Progenitor cell of endocrine pancreas (in vitro differentiated cells): ENCODE measurements around the gene ABCG1. TPM values are rescaled to one million over a fixed set of nuclear protein-coding genes. Genes with fewer than 3 reads are reported as not detected.

Experiments
- DNase-seq: peaks from one replicate; pipeline ENCODE4 v3.0.0; 2021; ENCODE audit warnings: low spot score; ENCODE audit not compliant: unreplicated experiment
- H3K27ac Mint-ChIP-seq: 2 replicates; pipeline ENCODE4 v1.8.0; 2021; ENCODE audit warnings: mild to moderate bottlenecking, moderate library complexity, mixed read lengths
- H3K27me3 Mint-ChIP-seq: 2 replicates; pipeline ENCODE4 v1.8.0; 2021; ENCODE audit warnings: mixed read lengths
- H3K36me3 Mint-ChIP-seq: 2 replicates; pipeline ENCODE4 v1.8.0; 2022; ENCODE audit warnings: mixed read lengths; ENCODE audit not compliant: insufficient read depth
- H3K4me1 Mint-ChIP-seq: 2 replicates; pipeline ENCODE4 v1.8.0; 2021; ENCODE audit warnings: low read depth, mixed read lengths
- H3K4me3 Mint-ChIP-seq: 2 replicates; pipeline ENCODE4 v1.8.0; 2021; ENCODE audit warnings: low read depth, mild to moderate bottlenecking, moderate library complexity, mixed read lengths
- H3K9me3 Mint-ChIP-seq: 2 replicates; pipeline ENCODE4 v1.8.0; 2021; ENCODE audit warnings: low read depth, mixed read lengths
- total RNA-seq: library from RNA; stranded (reverse); gene quantifications from 2 replicates; pipeline ENCODE4 v1.2.1, GENCODE V29; 2021
- TF ChIP-seq, protein P1 (sequence below): fragments of 200-600 bp; sonication (generic); IDR thresholded peaks from one replicate; pipeline ENCODE4 v1.5.0; 2021; ENCODE audit warnings: antibody characterized with exemption, mild to moderate bottlenecking; ENCODE audit not compliant: unreplicated experiment

The ABCG1 gene
- total RNA-seq, 1 donor from 2014 or later, result 4.6 TPM

DNA sequence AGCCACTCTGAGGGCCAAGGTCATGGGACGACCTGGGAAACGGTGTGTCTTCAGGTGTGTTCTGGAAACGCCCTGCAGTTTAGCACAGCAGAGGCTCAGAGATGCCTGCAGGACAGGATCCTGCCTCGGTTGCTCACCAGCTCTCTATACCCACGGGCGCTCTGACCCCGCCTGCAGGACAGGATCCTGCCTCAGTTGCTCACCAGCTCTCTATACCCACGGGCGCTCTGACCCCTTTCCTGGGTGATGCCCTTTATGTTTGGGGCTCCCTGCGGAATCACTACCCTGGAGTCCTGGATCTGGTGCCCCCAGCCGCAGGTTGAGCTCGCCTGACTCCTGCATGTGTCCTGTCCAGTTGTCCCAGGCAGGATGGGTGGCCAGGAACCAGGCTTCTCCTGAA lies 63.8 kb downstream of the ABCG1 start:
- DNase-seq, result no peak
- peaks cover 14% of the 10 kb centered on the region for H3K4me1 Mint-ChIP-seq
- H3K27ac Mint-ChIP-seq, result no peak overlapping the region
- peaks cover 17% of the 10 kb centered on the region for H3K27me3 Mint-ChIP-seq
- no peak overlapping the region for H3K4me3 Mint-ChIP-seq
- peaks cover 2% of the 10 kb centered on the region for H3K36me3 Mint-ChIP-seq
- TF ChIP-seq, protein P1, sequence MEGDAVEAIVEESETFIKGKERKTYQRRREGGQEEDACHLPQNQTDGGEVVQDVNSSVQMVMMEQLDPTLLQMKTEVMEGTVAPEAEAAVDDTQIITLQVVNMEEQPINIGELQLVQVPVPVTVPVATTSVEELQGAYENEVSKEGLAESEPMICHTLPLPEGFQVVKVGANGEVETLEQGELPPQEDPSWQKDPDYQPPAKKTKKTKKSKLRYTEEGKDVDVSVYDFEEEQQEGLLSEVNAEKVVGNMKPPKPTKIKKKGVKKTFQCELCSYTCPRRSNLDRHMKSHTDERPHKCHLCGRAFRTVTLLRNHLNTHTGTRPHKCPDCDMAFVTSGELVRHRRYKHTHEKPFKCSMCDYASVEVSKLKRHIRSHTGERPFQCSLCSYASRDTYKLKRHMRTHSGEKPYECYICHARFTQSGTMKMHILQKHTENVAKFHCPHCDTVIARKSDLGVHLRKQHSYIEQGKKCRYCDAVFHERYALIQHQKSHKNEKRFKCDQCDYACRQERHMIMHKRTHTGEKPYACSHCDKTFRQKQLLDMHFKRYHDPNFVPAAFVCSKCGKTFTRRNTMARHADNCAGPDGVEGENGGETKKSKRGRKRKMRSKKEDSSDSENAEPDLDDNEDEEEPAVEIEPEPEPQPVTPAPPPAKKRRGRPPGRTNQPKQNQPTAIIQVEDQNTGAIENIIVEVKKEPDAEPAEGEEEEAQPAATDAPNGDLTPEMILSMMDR, result no peak
- no peaks in the 10 kb centered on the region for H3K9me3 Mint-ChIP-seq

DNA sequence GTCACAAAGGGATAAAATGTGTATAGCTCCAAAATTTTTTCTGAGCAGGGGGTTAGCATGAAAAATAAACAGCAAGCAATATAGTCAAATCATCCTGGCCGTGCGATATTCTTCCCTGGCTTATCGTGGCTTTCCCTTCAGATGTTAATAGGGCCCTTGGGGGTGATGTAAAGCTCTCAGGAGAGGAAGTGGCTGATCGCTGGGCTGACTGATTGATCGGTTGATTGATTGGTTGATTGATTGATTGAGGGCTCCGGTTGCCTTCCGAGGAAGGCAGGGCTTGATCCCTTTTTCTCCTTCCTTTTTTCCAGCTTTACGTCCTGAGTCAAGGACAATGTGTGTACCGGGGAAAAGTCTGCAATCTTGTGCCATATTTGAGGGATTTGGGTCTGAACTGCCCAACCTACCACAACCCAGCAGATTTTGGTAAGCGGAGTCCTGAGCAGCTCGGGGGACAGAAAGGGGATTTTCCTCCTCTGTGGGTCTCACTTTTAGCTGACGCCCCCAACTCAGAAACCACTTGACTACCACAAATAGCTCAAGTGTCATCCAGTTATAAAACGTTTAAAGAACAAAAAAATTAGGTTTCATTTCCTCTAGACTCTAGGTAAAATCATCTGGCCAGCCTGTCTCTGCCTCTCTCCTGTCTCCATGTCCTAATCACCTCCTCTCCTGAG lies 66.8 kb downstream of the ABCG1 start:
- TF ChIP-seq, protein P1, result no peak
- no peak overlapping the region for H3K27ac Mint-ChIP-seq

DNA sequence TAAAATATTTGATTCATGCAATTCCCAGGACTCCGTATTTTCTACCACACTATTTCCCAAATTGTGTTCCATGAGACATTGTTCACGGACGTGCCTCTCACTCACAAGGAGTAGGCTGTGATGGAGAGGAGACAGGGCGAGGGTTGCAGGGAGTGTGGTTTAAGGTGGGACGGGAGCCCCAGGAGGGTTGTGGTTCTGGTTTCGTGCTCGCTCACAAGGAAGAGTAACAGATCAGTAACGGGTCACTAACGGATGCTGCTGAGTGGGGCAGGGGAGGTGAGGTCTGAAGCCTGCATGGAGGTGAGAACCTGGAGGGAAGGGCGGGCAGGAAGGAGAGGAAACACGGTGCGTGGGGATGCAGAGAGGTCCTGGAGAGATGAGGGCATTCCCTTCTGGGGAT lies 67.5 kb downstream of the ABCG1 start:
- H3K36me3 Mint-ChIP-seq, result peaks cover 5% of the 10 kb centered on the region
- no peak overlapping the region for H3K4me3 Mint-ChIP-seq
- TF ChIP-seq, protein P1, result no peak
- no peak for DNase-seq
- peaks cover 6% of the 10 kb centered on the region for H3K9me3 Mint-ChIP-seq
- peaks cover 6% of the 10 kb centered on the region for H3K4me1 Mint-ChIP-seq
- peaks cover 11% of the 10 kb centered on the region for H3K27me3 Mint-ChIP-seq
- H3K27ac Mint-ChIP-seq, result no peak overlapping the region

More for the DNA sequence above, 66.8 kb downstream of the ABCG1 start:
- H3K4me3 Mint-ChIP-seq, result no peak overlapping the region
- no peak for DNase-seq
- peaks cover 11% of the 10 kb centered on the region for H3K27me3 Mint-ChIP-seq
- H3K4me1 Mint-ChIP-seq, result peaks cover 8% of the 10 kb centered on the region
- H3K9me3 Mint-ChIP-seq, result peaks cover 6% of the 10 kb centered on the region
- H3K36me3 Mint-ChIP-seq, result peaks cover 5% of the 10 kb centered on the region

DNA sequence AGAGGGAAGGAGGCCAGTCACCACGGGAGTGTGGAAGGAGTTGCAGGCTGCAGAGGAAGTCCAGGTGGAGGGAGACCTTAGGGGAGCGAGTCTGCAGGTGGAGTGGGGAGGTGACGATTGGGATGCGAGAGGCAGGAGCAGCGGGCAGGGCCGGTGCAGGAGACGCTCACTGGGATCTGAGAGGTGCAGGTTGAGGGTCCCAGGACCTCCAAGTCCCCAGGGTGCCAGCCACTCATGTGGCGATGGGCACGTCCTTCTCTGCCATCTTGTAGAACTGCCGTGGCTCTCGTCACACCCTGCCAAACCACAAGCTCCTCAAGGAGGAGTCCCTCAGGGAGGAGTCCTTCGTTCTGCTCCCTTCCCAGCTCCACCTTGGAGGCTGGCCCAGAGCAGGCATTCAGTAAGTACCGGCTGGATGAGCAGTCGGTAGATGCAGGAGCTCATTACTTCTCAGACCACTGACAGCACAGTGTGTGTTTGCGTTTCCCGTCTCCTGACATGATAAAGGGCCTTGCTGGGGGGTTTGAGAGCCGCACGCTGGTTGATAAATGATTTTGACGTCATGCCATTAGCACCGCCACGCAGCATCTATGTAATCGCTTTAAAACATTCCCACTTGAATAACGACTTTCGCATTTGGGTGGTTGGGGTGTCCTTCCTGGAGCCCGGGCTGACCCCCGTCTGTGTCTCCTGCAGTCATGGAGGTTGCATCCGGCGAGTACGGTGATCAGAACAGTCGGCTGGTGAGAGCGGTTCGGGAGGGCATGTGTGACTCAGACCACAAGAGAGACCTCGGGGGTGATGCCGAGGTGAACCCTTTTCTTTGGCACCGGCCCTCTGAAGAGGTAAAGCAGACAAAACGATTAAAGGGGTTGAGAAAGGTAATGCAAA lies 68.5 kb downstream of the ABCG1 start:
- H3K9me3 Mint-ChIP-seq, result peaks cover 6% of the 10 kb centered on the region
- H3K36me3 Mint-ChIP-seq, result peaks cover 5% of the 10 kb centered on the region
- H3K27ac Mint-ChIP-seq, result no peak overlapping the region
- H3K4me3 Mint-ChIP-seq, result no peak overlapping the region
- no peak for DNase-seq
- TF ChIP-seq, protein P1, result no peak
- H3K27me3 Mint-ChIP-seq, result peaks cover 11% of the 10 kb centered on the region
- H3K4me1 Mint-ChIP-seq, result peaks cover 3% of the 10 kb centered on the region

DNA sequence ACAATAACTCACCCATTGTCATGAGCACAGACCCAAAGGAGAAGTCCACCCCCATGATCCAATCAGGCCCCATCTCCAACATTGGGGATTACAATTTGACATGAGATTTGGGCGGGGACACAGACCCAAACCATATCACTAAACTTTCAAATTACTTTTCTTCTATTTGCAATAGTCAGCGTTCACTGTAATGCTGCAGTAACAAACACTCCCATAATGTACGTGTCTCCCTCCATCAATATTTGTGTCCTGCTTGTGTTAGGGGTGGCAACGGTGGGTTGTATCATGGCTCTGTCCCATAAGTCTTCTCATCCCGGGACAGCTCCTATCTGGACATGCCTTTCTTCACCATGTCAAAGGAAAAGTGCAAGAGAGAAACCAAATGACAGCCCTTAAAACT lies 70.0 kb downstream of the ABCG1 start:
- TF ChIP-seq, protein P1, result no peak
- DNase-seq, result no peak
- H3K27ac Mint-ChIP-seq, result no peak overlapping the region
- peaks cover 6% of the 10 kb centered on the region for H3K9me3 Mint-ChIP-seq
- peaks cover 11% of the 10 kb centered on the region for H3K27me3 Mint-ChIP-seq
- peaks cover 3% of the 10 kb centered on the region for H3K4me1 Mint-ChIP-seq
- peaks cover 5% of the 10 kb centered on the region for H3K36me3 Mint-ChIP-seq
- H3K4me3 Mint-ChIP-seq, result no peak overlapping the region
